ENCODE data around the gene PCNP. TPM values are rescaled to one million over a fixed set of nuclear protein-coding genes. Genes with fewer than 3 reads are reported as not detected.
"Not testable (repeated sequence)": the region's sequence is repeated elsewhere in the genome, so short reads cannot be mapped to it uniquely, and the experiment has no call there.

The PCNP gene
- total RNA-seq, 1 donor from 2014 or later, result 141 TPM

DNA sequence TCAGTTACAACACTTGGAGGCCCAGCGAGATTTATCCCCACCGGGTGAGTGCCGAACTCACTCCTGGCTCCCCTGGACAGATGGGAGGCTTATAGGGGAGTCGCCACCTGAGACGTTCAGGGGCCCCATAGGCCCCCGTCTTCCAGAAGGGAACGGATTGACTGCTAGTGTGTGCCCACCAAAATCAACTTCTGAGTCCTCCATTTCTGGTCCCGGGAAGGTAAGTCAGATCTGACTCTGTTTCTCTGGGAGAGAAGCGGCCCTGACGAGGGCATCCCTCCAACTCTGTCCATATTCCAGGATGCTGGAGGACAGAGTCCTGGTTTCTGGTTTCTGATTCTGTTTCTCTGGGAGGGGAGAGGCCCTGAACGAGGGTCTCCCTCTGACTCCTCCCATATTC is 58.6 kb downstream of the PCNP start:
- DNase-seq (ENCODE audit: low spot score), result no peak

DNA sequence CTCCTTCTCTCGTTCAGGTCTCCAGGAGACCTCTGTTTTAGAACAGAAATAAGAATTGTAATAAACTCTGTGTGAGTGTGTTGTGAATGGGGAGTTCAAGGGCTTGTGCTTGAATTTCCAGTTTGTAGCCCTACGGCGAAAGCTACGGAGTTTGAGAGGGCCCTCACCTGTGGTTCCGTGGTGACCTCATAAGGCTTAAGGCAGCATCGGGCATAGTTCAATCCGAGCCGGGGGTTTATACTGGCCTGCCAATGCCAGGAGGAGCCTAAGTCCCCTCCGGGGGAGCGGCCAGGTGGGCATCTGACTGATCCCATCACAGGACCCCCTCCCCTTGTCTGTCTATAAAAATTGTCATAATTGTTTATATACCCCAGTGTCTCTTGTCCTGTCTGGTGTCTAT is 59.2 kb downstream of the PCNP start:
- no peak for DNase-seq (ENCODE audit: low spot score)

DNA sequence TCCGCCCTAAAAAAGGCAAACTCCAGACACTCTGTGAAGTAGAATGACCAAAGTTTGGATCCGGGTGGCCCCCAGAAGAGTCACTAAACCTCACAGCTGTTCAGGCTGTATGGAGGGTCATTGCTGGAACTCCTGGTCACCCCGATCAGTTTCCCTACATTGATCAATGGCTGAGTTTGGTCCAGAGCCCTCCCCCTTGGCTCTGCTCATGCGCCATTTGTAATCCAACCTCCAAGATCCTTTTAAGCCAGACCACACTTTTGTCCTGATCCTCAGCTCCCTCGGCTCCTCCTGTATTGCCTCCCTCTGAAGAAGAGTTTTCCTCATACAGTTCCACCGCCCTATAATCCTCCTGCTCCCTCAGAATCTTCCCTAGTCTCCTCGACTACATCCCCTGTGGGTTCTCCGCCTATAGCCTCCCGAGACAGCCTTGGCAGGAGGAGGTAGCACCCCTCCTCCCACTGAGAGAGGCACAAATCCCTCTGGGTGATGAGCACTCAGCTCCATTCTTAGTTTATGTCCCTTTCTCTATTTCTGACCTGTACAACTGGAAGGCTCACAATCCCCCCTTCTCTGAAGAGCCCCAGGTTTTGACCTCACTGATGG is 60.7 kb downstream of the PCNP start:
- DNase-seq (ENCODE audit: low spot score), result no peak

DNA sequence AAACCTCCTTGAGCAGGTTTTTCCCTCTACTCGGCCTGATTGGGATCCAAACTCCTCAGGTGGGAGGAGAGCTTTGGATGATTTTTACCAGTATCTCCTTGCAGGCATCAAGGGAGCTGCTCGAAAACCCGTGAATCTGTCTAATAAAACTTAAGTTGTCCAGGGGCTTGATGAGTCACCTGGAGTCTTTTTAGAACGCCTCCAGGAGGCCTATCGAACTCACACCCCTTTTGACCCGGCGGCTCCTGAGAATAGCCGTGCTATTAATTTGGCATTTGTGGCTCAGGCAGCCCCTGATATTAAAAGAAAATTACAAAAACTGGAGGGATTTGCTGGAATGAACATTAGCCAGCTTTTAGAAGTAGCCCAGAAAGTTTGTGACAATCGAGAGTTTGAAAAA is 61.4 kb downstream of the PCNP start:
- DNase-seq (ENCODE audit: low spot score), result no peak

DNA sequence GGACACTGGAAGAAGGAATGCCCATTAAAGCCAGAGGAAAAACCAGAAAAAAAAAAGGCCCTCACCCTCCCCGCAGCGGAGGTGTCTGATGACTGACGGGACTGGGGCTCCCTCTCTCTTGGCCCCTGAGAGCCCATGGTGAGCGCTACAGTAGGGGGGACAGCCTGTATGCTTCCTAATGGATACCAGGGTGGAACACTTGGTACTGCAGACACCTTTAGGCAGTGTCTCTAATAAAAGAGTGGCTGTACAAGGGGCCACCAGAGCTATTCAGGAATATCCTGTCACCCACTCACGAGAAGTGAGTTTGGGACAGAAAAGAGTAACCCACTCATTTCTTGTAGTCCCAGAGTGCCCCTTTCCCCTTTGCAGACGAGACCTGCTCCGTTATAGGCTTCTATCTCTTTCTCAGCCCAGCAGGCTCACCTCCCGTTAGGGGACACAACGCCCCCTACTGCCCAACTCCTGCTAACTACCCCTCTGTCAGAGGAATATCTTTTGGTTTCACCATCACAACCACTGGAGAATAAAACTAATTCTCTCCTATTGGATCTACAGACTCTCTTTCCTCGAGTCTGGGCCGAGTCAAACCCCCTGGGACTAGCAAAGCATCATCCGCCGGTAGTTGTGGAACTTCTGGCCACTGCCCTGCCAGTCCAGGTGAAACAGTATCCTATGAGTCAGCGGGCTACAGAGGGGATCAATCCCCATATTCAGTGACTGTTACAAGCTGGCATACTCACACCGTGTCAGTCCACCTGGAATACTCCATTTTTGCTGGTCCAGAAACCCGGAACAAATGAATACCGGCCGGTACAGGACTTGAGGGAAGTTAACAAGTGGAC is 62.2 kb downstream of the PCNP start:
- DNase-seq (ENCODE audit: low spot score), result no peak

DNA sequence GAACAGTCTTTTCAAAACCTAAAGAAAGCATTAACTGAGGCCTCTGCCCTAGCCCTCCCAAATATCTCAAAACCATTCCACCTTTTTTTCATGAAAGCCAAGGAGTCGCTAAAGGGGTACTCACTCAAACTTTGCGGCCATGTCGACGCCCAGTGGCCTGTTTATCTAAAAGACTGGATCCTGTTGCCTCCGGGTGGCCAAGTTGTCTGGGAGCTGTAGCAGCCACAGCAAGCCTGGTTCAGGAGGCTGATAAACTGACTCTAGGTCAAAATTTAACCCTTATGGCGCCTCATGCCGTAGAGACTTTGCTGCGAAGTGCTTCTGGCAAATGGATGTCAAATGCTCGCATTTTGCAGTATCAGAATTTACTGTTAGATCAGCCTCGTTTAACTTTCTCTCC is 63.5 kb downstream of the PCNP start:
- no peak for DNase-seq (ENCODE audit: low spot score)

DNA sequence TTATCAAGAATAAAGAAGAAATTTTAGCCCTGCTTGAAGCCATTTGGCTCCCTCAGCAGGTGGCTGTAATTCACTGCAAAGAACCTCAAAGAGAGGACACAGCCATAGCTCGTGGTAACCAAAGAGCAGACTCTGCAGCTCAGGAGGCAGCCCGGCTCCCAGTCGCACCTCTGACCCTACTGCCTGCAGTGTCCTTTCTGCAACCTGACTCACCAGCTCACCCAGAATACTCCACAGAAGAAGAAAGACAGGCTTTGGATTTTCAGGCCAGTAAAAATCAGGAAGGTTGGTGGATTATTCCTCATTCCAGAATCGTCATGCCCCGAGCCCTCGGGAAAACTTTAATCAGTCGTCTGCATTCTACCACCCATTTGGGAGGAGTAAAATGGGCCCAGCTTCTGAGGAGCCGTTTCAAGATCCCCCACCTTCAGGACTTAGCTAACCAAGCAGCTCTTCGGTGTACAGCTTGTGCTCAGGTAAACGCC is 64.3 kb downstream of the PCNP start:
- DNase-seq (ENCODE audit: low spot score), result no peak

DNA sequence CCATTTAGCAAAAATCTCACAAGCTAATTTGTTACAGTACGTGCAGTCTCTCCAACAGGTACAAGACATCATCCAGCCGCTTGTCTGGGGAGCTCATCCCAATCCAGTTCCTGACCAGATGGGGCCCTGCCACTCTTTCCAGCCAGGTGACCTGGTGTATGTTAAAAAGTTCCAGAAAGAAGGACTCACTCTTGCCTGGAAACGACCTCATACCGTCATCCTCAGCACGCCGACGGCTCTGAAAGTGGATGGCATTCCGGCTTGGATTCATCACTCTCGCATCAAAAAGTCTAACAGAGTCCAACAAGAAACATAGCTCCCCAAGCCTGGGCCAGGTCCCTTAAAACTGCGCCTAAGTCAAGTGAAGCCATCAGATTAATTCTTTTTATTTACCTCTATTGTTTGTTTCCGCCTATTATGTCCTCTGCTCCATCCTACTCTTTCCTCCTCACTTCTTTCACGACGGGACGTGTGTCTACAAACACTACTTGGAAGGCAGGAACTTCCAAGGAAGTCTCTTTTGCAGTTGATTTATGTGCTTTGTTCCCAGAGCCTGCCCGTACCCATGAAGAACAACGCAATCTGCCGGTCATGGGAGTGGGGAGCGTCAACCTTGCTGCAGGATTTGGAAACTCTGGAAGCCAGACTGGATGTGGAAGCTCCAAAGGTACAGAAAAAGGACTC is 65.4 kb downstream of the PCNP start:
- DNase-seq (ENCODE audit: low spot score), result no peak

DNA sequence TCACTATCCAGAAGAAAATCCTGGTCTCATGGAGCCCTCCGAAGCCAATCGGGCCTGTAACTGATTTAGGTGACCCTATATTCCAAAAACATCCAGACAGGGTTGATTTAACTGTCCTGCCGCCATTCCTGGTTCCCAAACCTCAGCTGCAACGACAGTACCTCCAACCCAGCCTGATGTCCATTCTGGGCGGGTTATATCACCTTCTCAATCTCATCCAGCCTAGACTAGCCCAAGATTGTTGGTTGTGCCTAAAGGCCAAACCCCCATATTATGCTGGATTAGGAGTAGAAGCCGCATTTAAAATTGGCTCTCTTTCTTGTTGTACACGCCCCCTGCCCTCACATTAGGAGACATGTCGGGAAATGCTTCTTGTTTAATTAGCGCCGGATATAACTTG is 66.3 kb downstream of the PCNP start:
- no peak for DNase-seq (ENCODE audit: low spot score)

DNA sequence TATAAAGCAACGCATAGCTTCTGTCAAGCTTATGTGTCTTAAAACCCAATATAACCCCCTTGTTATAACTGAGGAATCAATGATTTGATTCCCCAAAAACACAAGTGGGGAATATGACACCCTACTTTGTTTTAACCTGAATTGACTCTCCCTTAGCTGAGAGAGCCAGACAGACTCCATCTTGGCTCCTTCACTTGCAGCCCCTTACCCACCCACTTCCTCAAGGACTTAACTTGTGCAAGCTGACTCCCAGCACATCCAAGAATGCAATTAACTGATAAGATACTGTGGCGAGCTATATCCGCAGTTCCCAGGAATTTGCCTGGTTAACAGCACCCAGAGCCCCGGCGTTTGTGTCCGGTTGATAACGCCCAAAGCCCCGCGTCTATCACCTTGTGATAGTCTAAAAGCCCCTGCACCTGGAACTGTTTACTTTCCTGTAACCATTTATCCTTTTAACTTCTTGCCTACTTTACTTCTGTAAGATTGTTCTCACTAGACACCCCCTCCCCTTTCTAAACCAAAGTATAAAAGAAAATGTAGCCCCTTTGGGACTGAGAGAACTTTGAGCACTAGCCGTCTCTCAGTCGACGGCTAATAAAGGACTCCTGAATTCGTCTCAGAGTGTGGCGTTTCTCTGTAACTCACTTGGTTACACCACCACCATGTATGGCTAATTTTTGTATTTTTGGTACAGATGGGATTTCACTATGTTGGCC is 67.6 kb downstream of the PCNP start:
- not testable (repeated sequence) for DNase-seq (ENCODE audit: low spot score)

DNA sequence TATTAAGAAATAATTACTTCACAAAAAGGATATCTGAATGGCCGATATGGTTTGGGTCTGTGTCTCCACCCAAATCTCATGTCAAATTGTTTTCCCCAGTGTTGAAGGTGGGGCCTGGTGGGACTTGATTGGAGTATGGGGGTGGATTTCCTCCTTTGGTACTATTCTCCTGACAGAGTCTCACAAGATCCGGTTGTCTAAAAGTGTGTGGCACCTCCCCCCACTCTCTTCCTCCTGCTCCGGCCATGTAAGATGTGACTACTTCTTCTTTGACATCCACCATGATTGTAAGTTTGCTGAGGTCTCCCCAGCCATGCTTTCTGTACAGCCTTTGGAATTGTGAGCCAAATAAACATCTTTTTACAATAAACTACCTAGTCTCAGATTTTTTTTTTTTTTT is 68.5 kb downstream of the PCNP start:
- DNase-seq (ENCODE audit: low spot score), result no peak

DNA sequence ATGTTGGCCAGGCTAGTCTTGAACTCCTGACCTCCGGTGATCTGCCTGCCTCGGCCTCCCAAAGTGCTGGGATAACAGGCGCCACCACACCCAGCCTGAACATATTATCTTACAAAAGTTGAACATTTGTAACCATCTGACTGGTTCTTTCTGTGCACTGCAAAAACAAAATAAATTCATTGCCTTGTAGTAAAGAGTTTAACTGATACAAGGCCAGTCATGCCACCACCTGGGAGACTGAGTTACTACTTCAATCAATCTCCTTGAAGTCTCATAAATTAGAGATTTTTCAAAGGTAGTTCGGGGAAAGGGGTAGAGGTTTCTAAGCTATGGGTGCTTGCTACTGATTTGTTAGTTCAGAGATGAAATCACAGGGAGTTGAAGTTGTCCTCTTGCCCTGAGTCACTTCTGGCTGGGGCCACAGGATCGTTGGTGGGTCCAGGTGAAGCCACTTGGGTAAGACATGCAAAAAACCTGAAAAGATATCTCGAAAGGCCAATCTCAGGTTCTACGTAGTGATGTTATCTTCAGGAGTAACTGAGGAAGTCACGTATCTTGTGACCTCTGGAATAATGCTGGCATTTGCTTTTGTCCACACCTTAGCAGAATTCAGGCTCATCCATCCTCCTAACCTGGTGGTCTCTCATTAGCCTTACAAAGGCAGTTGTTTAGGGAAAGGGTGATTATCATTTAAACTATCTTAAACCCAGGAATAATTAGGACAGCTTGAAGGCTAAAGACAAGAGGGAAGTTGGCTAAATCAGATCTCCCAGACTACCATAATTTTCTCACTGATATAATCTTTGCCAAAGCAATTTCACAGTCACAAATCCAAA is 69.2 kb downstream of the PCNP start:
- DNase-seq (ENCODE audit: low spot score), result no peak

Other genes with a start within 250 kb of the PCNP start
- gene SENP7, start 61.0 kb upstream of the PCNP start, total RNA-seq (ENCODE audit: insufficient read depth, low replicate concordance), result 34.7 TPM
- gene TRMT10C, start 12.3 kb upstream of the PCNP start, total RNA-seq (ENCODE audit: insufficient read depth, low replicate concordance), result 16.1 TPM
- 24.8 TPM for gene ZBTB11, start 103.0 kb downstream of the PCNP start, total RNA-seq (ENCODE audit: insufficient read depth, low replicate concordance)
- gene RPL24, start 112.5 kb downstream of the PCNP start, total RNA-seq (ENCODE audit: insufficient read depth, low replicate concordance), result 2,234 TPM
- gene CEP97, start 150.4 kb downstream of the PCNP start, total RNA-seq (ENCODE audit: insufficient read depth, low replicate concordance), result 19.3 TPM
- 13.5 TPM for gene NXPE3, start 205.0 kb downstream of the PCNP start, total RNA-seq (ENCODE audit: insufficient read depth, low replicate concordance)

Measured in umbilical cord (tissue), 2 donors.